DMS153 treated with DMSO at 0.1 percent for 48 hours (cell line): ENCODE data around the gene KAT7.
"Not testable (repeated sequence)": the region's sequence is repeated elsewhere in the genome, so short reads cannot be mapped to it uniquely, and the experiment has no call there.

Source experiments
- DNase-seq: peaks from one replicate; lab custom pipeline; 2025; ENCODE audit not compliant: unreplicated experiment; lab: John Stamatoyannopoulos, UW

KAT7 gene

GRCh38 chr17:49798182-49798581 lies 9.7 kb downstream of the KAT7 start:
- no peak for DNase-seq

GRCh38 chr17:49798738-49799137 lies 10.3 kb downstream of the KAT7 start:
- no peak for DNase-seq

GRCh38 chr17:49809056-49809455 lies 20.6 kb downstream of the KAT7 start:
- no peak for DNase-seq

GRCh38 chr17:49814781-49815529 lies 26.5 kb downstream of the KAT7 start:
- DNase-seq, result no peak

GRCh38 chr17:49815761-49816281 lies 27.3 kb downstream of the KAT7 start:
- DNase-seq, result no peak

- no peak for DNase-seq
Measured at GRCh38 chr17:49817993-49818392, 29.5 kb downstream of the KAT7 start.

GRCh38 chr17:49819138-49819537 lies 30.7 kb downstream of the KAT7 start:
- no peak for DNase-seq

- no peak for DNase-seq
Measured at GRCh38 chr17:49819651-49820050, 31.2 kb downstream of the KAT7 start.

- no peak for DNase-seq
Measured at GRCh38 chr17:49820773-49821172, 32.3 kb downstream of the KAT7 start.

- no peak for DNase-seq
Measured at GRCh38 chr17:49821466-49821865, 33.0 kb downstream of the KAT7 start.

- DNase-seq, result no peak
Measured at GRCh38 chr17:49821916-49822315, 33.4 kb downstream of the KAT7 start.

GRCh38 chr17:49822829-49823228 lies 34.3 kb downstream of the KAT7 start:
- no peak for DNase-seq

GRCh38 chr17:49823614-49824013 lies 35.1 kb downstream of the KAT7 start:
- DNase-seq, result no peak

GRCh38 chr17:49825645-49826044 lies 37.2 kb downstream of the KAT7 start:
- DNase-seq, result no peak

GRCh38 chr17:49828325-49828724 lies 39.8 kb downstream of the KAT7 start:
- DNase-seq, result not testable (repeated sequence)

GRCh38 chr17:49829026-49829425 lies 40.5 kb downstream of the KAT7 start:
- no peak for DNase-seq

- no peak for DNase-seq
Measured at GRCh38 chr17:49830605-49831004, 42.1 kb downstream of the KAT7 start.

GRCh38 chr17:49832840-49833599 lies 44.5 kb downstream of the KAT7 start:
- no peak for DNase-seq

- no peak for DNase-seq
Measured at GRCh38 chr17:49834118-49834743, 45.8 kb downstream of the KAT7 start.

- DNase-seq, result no peak
Measured at GRCh38 chr17:49835472-49835871, 47.0 kb downstream of the KAT7 start.

GRCh38 chr17:49836111-49837030 lies 47.9 kb downstream of the KAT7 start:
- DNase-seq, result no peak
